IPS-20b (cell line): ENCODE measurements around the gene OSBPL6.

Experiments
- H3K27ac ChIP-seq: one replicate; pipeline ENCODE4 v1.5.1; 2013; ENCODE audit warnings: low read length
- H3K27me3 ChIP-seq: 2 replicates; pipeline ENCODE4 v1.6.1; 2013; ENCODE audit warnings: mild to moderate bottlenecking, low read length, inconsistent platforms; ENCODE audit not compliant: insufficient read depth
- H3K36me3 ChIP-seq: 2 replicates; pipeline ENCODE4 v1.6.1; 2013; ENCODE audit warnings: low read depth, mild to moderate bottlenecking, inconsistent platforms, low read length, moderate library complexity; ENCODE audit not compliant: insufficient read depth
- H3K4me1 ChIP-seq: 2 replicates; pipeline ENCODE4 v1.6.1; 2013; ENCODE audit warnings: mild to moderate bottlenecking, control low read depth, inconsistent platforms, low read length, moderate library complexity; ENCODE audit not compliant: insufficient read depth
- H3K4me3 ChIP-seq: 2 replicates; pipeline ENCODE4 v1.5.1; 2013; ENCODE audit warnings: mild to moderate bottlenecking, low read length, inconsistent platforms
- H3K9ac ChIP-seq: 2 replicates; pipeline ENCODE4 v1.6.1; 2013; ENCODE audit warnings: low read depth, mild to moderate bottlenecking, inconsistent platforms, low read length, moderate library complexity
- H3K9me3 ChIP-seq: 2 replicates; pipeline ENCODE4 v1.6.1; 2013; ENCODE audit warnings: mild to moderate bottlenecking, low read depth, low read length, inconsistent platforms; ENCODE audit not compliant: insufficient read depth

OSBPL6 gene

GRCh38 chr2:178241844-178242551 is 47.7 kb downstream of the OSBPL6 start:
- Histone ChIP-seq H3K27me3 (no peaks in the 10 kb centered on the region), H3K27ac (no peak overlapping the region), H3K4me1 (no peaks in the 10 kb centered on the region), H3K9me3 (no peaks in the 10 kb centered on the region), H3K36me3 (no peaks in the 10 kb centered on the region), H3K4me3 (no peak overlapping the region), H3K9ac (no peak overlapping the region)

GRCh38 chr2:178242552-178242883 is 48.2 kb downstream of the OSBPL6 start:
- no peaks in the 10 kb centered on the region for H3K4me1 ChIP-seq
- no peak overlapping the region for H3K4me3 ChIP-seq
- H3K27me3 ChIP-seq, result no peaks in the 10 kb centered on the region
- H3K9ac ChIP-seq, result no peak overlapping the region
- no peaks in the 10 kb centered on the region for H3K36me3 ChIP-seq
- H3K27ac ChIP-seq, result no peak overlapping the region
- H3K9me3 ChIP-seq, result no peaks in the 10 kb centered on the region

GRCh38 chr2:178243961-178244360 is 49.6 kb downstream of the OSBPL6 start:
- H3K27me3 ChIP-seq, result no peaks in the 10 kb centered on the region
- no peaks in the 10 kb centered on the region for H3K4me1 ChIP-seq
- H3K9ac ChIP-seq, result no peak overlapping the region
- no peaks in the 10 kb centered on the region for H3K9me3 ChIP-seq
- H3K4me3 ChIP-seq, result no peak overlapping the region
- H3K36me3 ChIP-seq, result no peaks in the 10 kb centered on the region
- no peak overlapping the region for H3K27ac ChIP-seq

- Histone ChIP-seq H3K4me1 (no peaks in the 10 kb centered on the region), H3K9me3 (no peaks in the 10 kb centered on the region), H3K9ac (no peak overlapping the region), H3K36me3 (no peaks in the 10 kb centered on the region), H3K4me3 (no peak overlapping the region), H3K27me3 (no peaks in the 10 kb centered on the region), H3K27ac (no peak overlapping the region)
Measured at GRCh38 chr2:178244777-178245176, 50.5 kb downstream of the OSBPL6 start.

GRCh38 chr2:178246696-178247095 is 52.4 kb downstream of the OSBPL6 start:
- no peaks in the 10 kb centered on the region for H3K27me3 ChIP-seq
- no peaks in the 10 kb centered on the region for H3K36me3 ChIP-seq
- no peak overlapping the region for H3K27ac ChIP-seq
- no peaks in the 10 kb centered on the region for H3K4me1 ChIP-seq
- H3K4me3 ChIP-seq, result no peak overlapping the region
- no peak overlapping the region for H3K9ac ChIP-seq
- no peaks in the 10 kb centered on the region for H3K9me3 ChIP-seq

- no peak overlapping the region for H3K9ac ChIP-seq
- H3K4me1 ChIP-seq, result no peaks in the 10 kb centered on the region
- no peaks in the 10 kb centered on the region for H3K9me3 ChIP-seq
- H3K27me3 ChIP-seq, result no peaks in the 10 kb centered on the region
- H3K4me3 ChIP-seq, result no peak overlapping the region
- H3K27ac ChIP-seq, result no peak overlapping the region
- no peaks in the 10 kb centered on the region for H3K36me3 ChIP-seq
Measured at GRCh38 chr2:178247250-178247649, 52.9 kb downstream of the OSBPL6 start.

GRCh38 chr2:178250429-178250828 is 56.1 kb downstream of the OSBPL6 start:
- Histone ChIP-seq H3K27me3 (no peaks in the 10 kb centered on the region), H3K9ac (no peak overlapping the region), H3K36me3 (no peaks in the 10 kb centered on the region), H3K4me3 (no peak overlapping the region), H3K9me3 (no peaks in the 10 kb centered on the region), H3K27ac (no peak overlapping the region), H3K4me1 (no peaks in the 10 kb centered on the region)

GRCh38 chr2:178251151-178251955 is 57.0 kb downstream of the OSBPL6 start:
- Histone ChIP-seq H3K9me3 (no peaks in the 10 kb centered on the region), H3K36me3 (no peaks in the 10 kb centered on the region), H3K27me3 (no peaks in the 10 kb centered on the region), H3K4me1 (peaks cover 7% of the 10 kb centered on the region), H3K27ac (no peak overlapping the region), H3K9ac (no peak overlapping the region), H3K4me3 (no peak overlapping the region)

GRCh38 chr2:178256382-178257042 is 62.2 kb downstream of the OSBPL6 start:
- Histone ChIP-seq H3K4me1 (peaks cover 10% of the 10 kb centered on the region), H3K4me3 (no peak overlapping the region), H3K27ac (no peak overlapping the region), H3K9me3 (no peaks in the 10 kb centered on the region), H3K36me3 (no peaks in the 10 kb centered on the region), H3K27me3 (no peaks in the 10 kb centered on the region), H3K9ac (no peak overlapping the region)

GRCh38 chr2:178257127-178257526 is 62.8 kb downstream of the OSBPL6 start:
- H3K9me3 ChIP-seq, result no peaks in the 10 kb centered on the region
- H3K27ac ChIP-seq, result no peak overlapping the region
- H3K4me1 ChIP-seq, result peaks cover 10% of the 10 kb centered on the region
- no peak overlapping the region for H3K4me3 ChIP-seq
- no peaks in the 10 kb centered on the region for H3K27me3 ChIP-seq
- no peaks in the 10 kb centered on the region for H3K36me3 ChIP-seq
- no peak overlapping the region for H3K9ac ChIP-seq

- H3K4me1 ChIP-seq, result peaks cover 10% of the 10 kb centered on the region
- no peak overlapping the region for H3K4me3 ChIP-seq
- H3K9ac ChIP-seq, result no peak overlapping the region
- H3K27ac ChIP-seq, result no peak overlapping the region
- H3K27me3 ChIP-seq, result no peaks in the 10 kb centered on the region
- H3K9me3 ChIP-seq, result no peaks in the 10 kb centered on the region
- no peaks in the 10 kb centered on the region for H3K36me3 ChIP-seq
Measured at GRCh38 chr2:178258916-178259315, 64.6 kb downstream of the OSBPL6 start.
